ENCODE measurements around the gene CDH12. TPM values are rescaled to one million over a fixed set of nuclear protein-coding genes. Genes with fewer than 3 reads are reported as not detected.

Gene CDH12
- total and polyA plus RNA-seq, 10 of the 15 experiments (the other 5 are each of a cell fraction or from before 2014, with no cell fraction given), result 0.03 to 0.16 TPM; not detected in 8

- no peak overlapping the region for H3K27ac ChIP-seq (ENCODE audit: control insufficient read depth, insufficient read depth)
- H3K4me1 ChIP-seq (ENCODE audit: control insufficient read depth, insufficient read depth, low read length), result no peaks in the 10 kb centered on the region
- H3K9ac ChIP-seq (ENCODE audit: control insufficient read depth, insufficient read depth, low read length), result no peak overlapping the region
- H3K36me3 ChIP-seq (ENCODE audit: control insufficient read depth in 2 of 2, insufficient read depth in 2 of 2, low read length in 1 of 2), result no peaks in the 10 kb centered on the region
- DNase-seq (ENCODE audit: low read depth, low spot score) (no peak), ATAC-seq (no peak), FAIRE-seq (no peak)
- no peak overlapping the region for H2AFZ ChIP-seq (ENCODE audit: control insufficient read depth, low read depth, low read length)
- 0% methylated on average over 1 of the region's 1 CpG for WGBS (ENCODE audit: insufficient coverage, insufficient replicate concordance, low lambda C conversion rate, missing lambda C conversion rate)
- no TSS peak for BruUV-seq (replicated peaks)
- CTCF ChIA-PET, result no interaction called here
- H3K27me3 ChIP-seq (replicated peaks in 1 of 2; ENCODE audit: control insufficient read depth in 2 of 2, insufficient read depth in 2 of 2, low read length in 1 of 2), result no peaks in the 10 kb centered on the region
- H3K4me3 ChIP-seq, result no peak overlapping the region
- SMC1A ChIA-PET (ENCODE audit: uncharacterized antibody, unreplicated experiment), result no interaction called here
- intact Hi-C loops (cut with micrococcal nuclease; ENCODE audit: unreplicated experiment), result no loop called here
- RAD21 ChIA-PET (ENCODE audit: unreplicated experiment), result no interaction called here
- H3K79me2 ChIP-seq (ENCODE audit: control insufficient read depth, insufficient read depth, low read length), result no peaks in the 10 kb centered on the region
- H3K4me2 ChIP-seq (ENCODE audit: control insufficient read depth, insufficient read depth), result no peak overlapping the region
- TF ChIP-seq BACH1 (IDR thresholded peaks at IDR 0.05; ENCODE audit: borderline replicate concordance) (no peak), GATAD2B (conservative IDR thresholded peaks at IDR 0.05; ENCODE audit: low read depth) (no peak), E2F8 (IDR thresholded peaks at IDR 0.05; ENCODE audit: low read depth, partially characterized antibody) (no peak), YY1 (IDR thresholded peaks at IDR 0.05; ENCODE audit: low read depth, low read length) (no peak), CREM (IDR thresholded peaks at IDR 0.05; ENCODE audit: low read depth) (no peak), RBBP5 (conservative IDR thresholded peaks at IDR 0.05) (no peak)
- POLR2A ChIA-PET, result no interaction called here
- H4K20me1 ChIP-seq (ENCODE audit: control insufficient read depth, insufficient read depth), result no peaks in the 10 kb centered on the region
- in situ Hi-C loops (cut with MboI), result no loop called here
- H3K9me3 ChIP-seq (replicated peaks; ENCODE audit: control insufficient read depth, insufficient read depth, low read length), result no peaks in the 10 kb centered on the region
Observed at GRCh38 chr5:22542340-22542739, 310.8 kb downstream of the CDH12 start.

- no peaks in the 10 kb centered on the region for H4K20me1 ChIP-seq (ENCODE audit: control insufficient read depth, insufficient read depth)
- 0% methylated on average over 1 of the region's 1 CpG for WGBS (ENCODE audit: insufficient coverage, insufficient replicate concordance, low lambda C conversion rate, missing lambda C conversion rate)
- H3K36me3 ChIP-seq (ENCODE audit: control insufficient read depth in 2 of 2, insufficient read depth in 2 of 2, low read length in 1 of 2), result no peaks in the 10 kb centered on the region
- no peaks in the 10 kb centered on the region for H3K9me3 ChIP-seq (replicated peaks; ENCODE audit: control insufficient read depth, insufficient read depth, low read length)
- in situ Hi-C loops (cut with MboI), result no loop called here
- H3K79me2 ChIP-seq (ENCODE audit: control insufficient read depth, insufficient read depth, low read length), result no peaks in the 10 kb centered on the region
- BruUV-seq (replicated peaks), result no TSS peak
- no peak for DNase-seq (ENCODE audit: low read depth, low spot score)
- H3K4me3 ChIP-seq, result no peak overlapping the region
- H3K27ac ChIP-seq (ENCODE audit: control insufficient read depth, insufficient read depth), result no peak overlapping the region
- ChIA-PET POLR2A (no interaction called here), SMC1A (ENCODE audit: uncharacterized antibody, unreplicated experiment) (no interaction called here), RAD21 (ENCODE audit: unreplicated experiment) (no interaction called here), CTCF (no interaction called here)
- H2AFZ ChIP-seq (ENCODE audit: control insufficient read depth, low read depth, low read length), result no peak overlapping the region
- H3K4me2 ChIP-seq (ENCODE audit: control insufficient read depth, insufficient read depth), result no peak overlapping the region
- no peaks in the 10 kb centered on the region for H3K27me3 ChIP-seq (replicated peaks in 1 of 2; ENCODE audit: control insufficient read depth in 2 of 2, insufficient read depth in 2 of 2, low read length in 1 of 2)
- no peak for ATAC-seq
- no peak for TF ChIP-seq POLR2AphosphoS2 (IDR thresholded peaks at IDR 0.05; ENCODE audit: low read depth, low read length)
- no peak for FAIRE-seq
- H3K9ac ChIP-seq (ENCODE audit: control insufficient read depth, insufficient read depth, low read length), result no peak overlapping the region
- H3K4me1 ChIP-seq (ENCODE audit: control insufficient read depth, insufficient read depth, low read length), result no peaks in the 10 kb centered on the region
- intact Hi-C loops (cut with micrococcal nuclease; ENCODE audit: unreplicated experiment), result no loop called here
Observed at GRCh38 chr5:22541037-22541436, 312.1 kb downstream of the CDH12 start.

Data from GM12878 (cell line).